ENCODE results near the gene C2orf69.

The C2orf69 gene

DNA sequence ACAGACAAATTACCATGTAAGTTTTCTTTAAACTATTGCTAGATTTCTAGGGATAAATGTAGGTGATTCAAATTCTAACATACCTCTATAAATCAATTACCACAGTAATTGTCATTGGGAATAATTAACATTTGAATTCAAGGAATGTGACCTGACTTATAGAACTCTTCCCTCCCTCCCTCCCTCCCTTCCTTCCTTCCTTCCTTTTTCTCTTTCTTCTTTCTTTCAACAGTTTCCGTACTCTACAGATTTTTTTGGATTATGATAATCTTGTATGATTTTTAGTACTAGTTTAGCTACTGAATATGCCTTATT is 41.9 kb upstream of the C2orf69 start:
- Histone ChIP-seq H3K36me3 (ENCODE audit: control insufficient read depth in 1 of 2, insufficient read depth in 2 of 2, low read depth in 1 of 2, low read length in 2 of 2) (no peaks in the 10 kb centered on the region), H2BK15ac (ENCODE audit: low read depth, poor library complexity, severe bottlenecking) (no peak overlapping the region), H3K27ac (ENCODE audit: low read length, poor library complexity, severe bottlenecking) (no peak overlapping the region), H3K18ac (ENCODE audit: low read depth in 1 of 2, low read length in 2 of 2) (no peak overlapping the region), H2BK120ac (ENCODE audit: low read depth, low read length) (no peak overlapping the region), H3K4ac (ENCODE audit: low read depth in 1 of 2, low read length in 2 of 2) (no peak overlapping the region), H3K4me3 (ENCODE audit: insufficient read depth in 1 of 2, low read depth in 1 of 2, low read length in 2 of 2) (no peak overlapping the region), H3K79me1 (replicated peaks; ENCODE audit: low read length, poor library complexity, severe bottlenecking) (no peaks in the 10 kb centered on the region), H2BK12ac (ENCODE audit: low read length in 2 of 2) (no peak overlapping the region), H3K9me3 (ENCODE audit: control insufficient read depth, low read length) (peaks cover 4% of the 10 kb centered on the region), H2BK5ac (ENCODE audit: low read depth, low read length, poor library complexity, severe bottlenecking) (no peak overlapping the region), H3K14ac (ENCODE audit: low read length in 2 of 2) (no peak overlapping the region), H3K27me3 (ENCODE audit: control insufficient read depth in 1 of 2, insufficient read depth in 1 of 2, low read length in 2 of 2) (peaks cover 0 to 4% of the 10 kb centered on the region in 2 experiments), H2AK5ac (ENCODE audit: low read length, severe bottlenecking) (no peak overlapping the region), H4K91ac (ENCODE audit: low read length) (no peak overlapping the region), H3K4me1 (ENCODE audit: control insufficient read depth, insufficient read depth, low read depth, low read length) (no peaks in the 10 kb centered on the region), H2AFZ (ENCODE audit: low read depth, low read length) (no peak overlapping the region), H3K9ac (ENCODE audit: low read length) (no peak overlapping the region), H4K8ac (ENCODE audit: low read length) (no peak overlapping the region), H3K23ac (ENCODE audit: low read length in 2 of 2) (no peak overlapping the region), H3K4me2 (ENCODE audit: low read length, poor library complexity, severe bottlenecking) (no peak overlapping the region)
- DNase-seq = no peak
- WGBS = no CpG with 5 or more reads among the region's 1 CpG

DNA sequence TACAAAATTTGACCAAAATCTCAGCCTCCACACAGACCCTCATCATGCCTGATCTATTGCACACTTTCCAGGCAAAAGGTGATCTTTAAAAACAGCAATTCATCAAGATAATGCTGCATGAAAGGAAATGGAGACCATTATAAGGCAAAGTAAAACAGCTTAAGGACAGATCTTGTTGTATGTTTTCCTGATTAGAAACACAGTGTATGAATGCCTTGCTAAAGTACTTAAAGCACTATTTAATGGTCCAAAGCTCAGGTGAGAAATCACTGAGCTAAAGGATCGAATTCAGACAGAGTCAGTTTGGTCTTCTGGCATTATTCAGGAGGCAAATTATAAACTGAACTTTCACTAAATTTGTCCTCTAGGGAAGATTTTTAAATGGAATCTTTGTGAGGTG is 41.4 kb upstream of the C2orf69 start:
- Histone ChIP-seq H3K4ac (ENCODE audit: low read depth in 1 of 2, low read length in 2 of 2) (no peak overlapping the region), H3K9ac (ENCODE audit: low read length) (no peak overlapping the region), H3K36me3 (ENCODE audit: control insufficient read depth in 1 of 2, insufficient read depth in 2 of 2, low read depth in 1 of 2, low read length in 2 of 2) (no peaks in the 10 kb centered on the region), H2BK12ac (ENCODE audit: low read length in 2 of 2) (no peak overlapping the region), H2AFZ (ENCODE audit: low read depth, low read length) (no peak overlapping the region), H2BK5ac (ENCODE audit: low read depth, low read length, poor library complexity, severe bottlenecking) (no peak overlapping the region), H3K27ac (ENCODE audit: low read length, poor library complexity, severe bottlenecking) (no peak overlapping the region), H3K4me1 (ENCODE audit: control insufficient read depth, insufficient read depth, low read depth, low read length) (no peaks in the 10 kb centered on the region), H3K27me3 (ENCODE audit: control insufficient read depth in 1 of 2, insufficient read depth in 1 of 2, low read length in 2 of 2) (peaks cover 0 to 4% of the 10 kb centered on the region in 2 experiments), H4K8ac (ENCODE audit: low read length) (no peak overlapping the region), H4K91ac (ENCODE audit: low read length) (no peak overlapping the region), H2AK5ac (ENCODE audit: low read length, severe bottlenecking) (no peak overlapping the region), H3K18ac (ENCODE audit: low read depth in 1 of 2, low read length in 2 of 2) (no peak overlapping the region), H2BK15ac (ENCODE audit: low read depth, poor library complexity, severe bottlenecking) (no peak overlapping the region), H3K4me2 (ENCODE audit: low read length, poor library complexity, severe bottlenecking) (no peak overlapping the region), H3K4me3 (ENCODE audit: insufficient read depth in 1 of 2, low read depth in 1 of 2, low read length in 2 of 2) (no peak overlapping the region), H2BK120ac (ENCODE audit: low read depth, low read length) (no peak overlapping the region), H3K23ac (ENCODE audit: low read length in 2 of 2) (no peak overlapping the region), H3K14ac (ENCODE audit: low read length in 2 of 2) (no peak overlapping the region), H3K79me1 (replicated peaks; ENCODE audit: low read length, poor library complexity, severe bottlenecking) (no peaks in the 10 kb centered on the region), H3K9me3 (ENCODE audit: control insufficient read depth, low read length) (peaks cover 9% of the 10 kb centered on the region)
- DNase-seq = no peak
- WGBS = 78% methylated on average over 1 of the region's 1 CpG

GRCh38 chr2:199870581-199870980 is 40.5 kb upstream of the C2orf69 start:
- Histone ChIP-seq H2AK5ac (ENCODE audit: low read length, severe bottlenecking) (no peak overlapping the region), H3K4ac (ENCODE audit: low read depth in 1 of 2, low read length in 2 of 2) (no peak overlapping the region), H2BK12ac (ENCODE audit: low read length in 2 of 2) (no peak overlapping the region), H3K79me1 (replicated peaks; ENCODE audit: low read length, poor library complexity, severe bottlenecking) (no peaks in the 10 kb centered on the region), H3K4me3 (ENCODE audit: insufficient read depth in 1 of 2, low read depth in 1 of 2, low read length in 2 of 2) (no peak overlapping the region), H2BK5ac (ENCODE audit: low read depth, low read length, poor library complexity, severe bottlenecking) (no peak overlapping the region), H3K27ac (ENCODE audit: low read length, poor library complexity, severe bottlenecking) (no peak overlapping the region), H4K8ac (ENCODE audit: low read length) (no peak overlapping the region), H2AFZ (ENCODE audit: low read depth, low read length) (no peak overlapping the region), H2BK15ac (ENCODE audit: low read depth, poor library complexity, severe bottlenecking) (no peak overlapping the region), H2BK120ac (ENCODE audit: low read depth, low read length) (no peak overlapping the region), H3K23ac (ENCODE audit: low read length in 2 of 2) (no peak overlapping the region), H3K36me3 (ENCODE audit: control insufficient read depth in 1 of 2, insufficient read depth in 2 of 2, low read depth in 1 of 2, low read length in 2 of 2) (no peaks in the 10 kb centered on the region), H3K18ac (ENCODE audit: low read depth in 1 of 2, low read length in 2 of 2) (no peak overlapping the region), H3K9ac (ENCODE audit: low read length) (no peak overlapping the region), H3K14ac (ENCODE audit: low read length in 2 of 2) (no peak overlapping the region), H3K9me3 (ENCODE audit: control insufficient read depth, low read length) (peaks cover 12% of the 10 kb centered on the region), H3K4me1 (ENCODE audit: control insufficient read depth, insufficient read depth, low read depth, low read length) (no peaks in the 10 kb centered on the region), H4K91ac (ENCODE audit: low read length) (no peak overlapping the region), H3K27me3 (ENCODE audit: control insufficient read depth in 1 of 2, insufficient read depth in 1 of 2, low read length in 2 of 2) (peaks cover 0 to 4% of the 10 kb centered on the region in 2 experiments), H3K4me2 (ENCODE audit: low read length, poor library complexity, severe bottlenecking) (no peak overlapping the region)
- DNase-seq = no peak
- WGBS = 88% methylated on average over 1 of the region's 1 CpG

DNA sequence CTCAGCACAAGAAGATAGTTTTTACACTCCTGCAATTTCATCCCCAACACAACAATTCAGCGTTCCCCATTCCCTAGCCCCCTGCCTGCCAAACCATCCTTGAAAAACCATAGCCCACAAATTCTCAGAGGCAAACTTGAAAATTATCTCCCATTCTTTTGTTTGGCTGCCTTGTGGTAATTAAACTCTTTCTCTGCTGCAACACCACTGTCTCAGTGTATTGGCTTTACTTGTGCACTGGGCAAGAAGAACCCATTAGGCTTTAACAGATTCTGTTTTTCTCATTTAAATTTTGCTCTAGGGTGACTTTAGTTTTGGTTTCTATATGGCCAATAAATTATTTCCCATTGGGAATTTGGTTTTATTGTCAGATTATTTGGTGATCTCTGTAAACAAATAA is 36.9 kb upstream of the C2orf69 start:
- WGBS = 91% methylated on average over 1 of the region's 1 CpG
- Histone ChIP-seq H3K79me1 (replicated peaks; ENCODE audit: low read length, poor library complexity, severe bottlenecking) (no peaks in the 10 kb centered on the region), H2BK120ac (ENCODE audit: low read depth, low read length) (no peak overlapping the region), H3K18ac (ENCODE audit: low read depth in 1 of 2, low read length in 2 of 2) (no peak overlapping the region), H3K36me3 (ENCODE audit: control insufficient read depth in 1 of 2, insufficient read depth in 2 of 2, low read depth in 1 of 2, low read length in 2 of 2) (no peaks in the 10 kb centered on the region), H3K4ac (ENCODE audit: low read depth in 1 of 2, low read length in 2 of 2) (no peak overlapping the region), H3K27me3 (ENCODE audit: control insufficient read depth in 1 of 2, insufficient read depth in 1 of 2, low read length in 2 of 2) (peaks cover 0 to 4% of the 10 kb centered on the region in 2 experiments), H3K4me3 (ENCODE audit: insufficient read depth in 1 of 2, low read depth in 1 of 2, low read length in 2 of 2) (no peak overlapping the region), H4K91ac (ENCODE audit: low read length) (no peak overlapping the region), H4K8ac (ENCODE audit: low read length) (no peak overlapping the region), H3K4me1 (ENCODE audit: control insufficient read depth, insufficient read depth, low read depth, low read length) (no peaks in the 10 kb centered on the region), H3K14ac (ENCODE audit: low read length in 2 of 2) (no peak overlapping the region), H2BK15ac (ENCODE audit: low read depth, poor library complexity, severe bottlenecking) (no peak overlapping the region), H2AFZ (ENCODE audit: low read depth, low read length) (no peak overlapping the region), H3K4me2 (ENCODE audit: low read length, poor library complexity, severe bottlenecking) (no peak overlapping the region), H3K23ac (ENCODE audit: low read length in 2 of 2) (no peak overlapping the region), H3K27ac (ENCODE audit: low read length, poor library complexity, severe bottlenecking) (no peak overlapping the region), H2AK5ac (ENCODE audit: low read length, severe bottlenecking) (no peak overlapping the region), H2BK5ac (ENCODE audit: low read depth, low read length, poor library complexity, severe bottlenecking) (no peak overlapping the region), H3K9ac (ENCODE audit: low read length) (no peak overlapping the region), H3K9me3 (ENCODE audit: control insufficient read depth, low read length) (peaks cover 12% of the 10 kb centered on the region), H2BK12ac (ENCODE audit: low read length in 2 of 2) (no peak overlapping the region)
- DNase-seq = no peak

Measured in mesenchymal stem cell (in vitro differentiated cells and primary cell).